Measurements from ENCODE around the gene ZNF555. TPM values are rescaled to one million over a fixed set of nuclear protein-coding genes. Genes with fewer than 3 reads are reported as not detected.

The ZNF555 gene
- total RNA-seq, 3 donors from 2014 or later = 4.6 to 10.7 (median 7.5) TPM

GRCh38 chr19:2807379-2808128 is 33.7 kb upstream of the ZNF555 start:
- no peak overlapping the region for H3K4me3 ChIP-seq
- TF ChIP-seq POLR2A (IDR thresholded peaks at IDR 0.05) = no peak
- no peak for TF ChIP-seq POLR2AphosphoS5 (IDR thresholded peaks at IDR 0.05)
- TF ChIP-seq CTCF (IDR thresholded peaks at IDR 0.05) = no peak
- intact Hi-C loops (cut with DNase I; ENCODE audit: low total_unique reads) = no loop called here
- DNase-seq (ENCODE audit: low spot score in 2 of 2) = no peak
- no peaks in the 10 kb centered on the region for H3K9me3 ChIP-seq
- H3K4me1 ChIP-seq = no peaks in the 10 kb centered on the region
- no peak overlapping the region for H3K27ac ChIP-seq
- no peaks in the 10 kb centered on the region for H3K27me3 ChIP-seq
- H3K36me3 ChIP-seq = no peaks in the 10 kb centered on the region

GRCh38 chr19:2808129-2808941 is 32.9 kb upstream of the ZNF555 start:
- intact Hi-C loops (cut with DNase I; ENCODE audit: low total_unique reads) = no loop called here
- H3K36me3 ChIP-seq = no peaks in the 10 kb centered on the region
- no peaks in the 10 kb centered on the region for H3K9me3 ChIP-seq
- H3K27me3 ChIP-seq = no peaks in the 10 kb centered on the region
- H3K27ac ChIP-seq = no peak overlapping the region
- TF ChIP-seq POLR2A (IDR thresholded peaks at IDR 0.05) = no peak
- no peak for TF ChIP-seq POLR2AphosphoS5 (IDR thresholded peaks at IDR 0.05)
- no peak for TF ChIP-seq CTCF (IDR thresholded peaks at IDR 0.05)
- H3K4me3 ChIP-seq = no peak overlapping the region
- no peak for DNase-seq (ENCODE audit: low spot score in 2 of 2)
- no peaks in the 10 kb centered on the region for H3K4me1 ChIP-seq

GRCh38 chr19:2809387-2810140 is 31.7 kb upstream of the ZNF555 start:
- intact Hi-C loops (cut with DNase I; ENCODE audit: low total_unique reads) = no loop called here
- no peak for DNase-seq (ENCODE audit: low spot score in 2 of 2)
- Histone ChIP-seq H3K4me3 (no peak overlapping the region), H3K9me3 (no peaks in the 10 kb centered on the region), H3K4me1 (no peaks in the 10 kb centered on the region), H3K27ac (no peak overlapping the region), H3K36me3 (no peaks in the 10 kb centered on the region), H3K27me3 (no peaks in the 10 kb centered on the region)
- TF ChIP-seq POLR2A (IDR thresholded peaks at IDR 0.05) (no peak), POLR2AphosphoS5 (IDR thresholded peaks at IDR 0.05) (no peak), CTCF (IDR thresholded peaks at IDR 0.05) (no peak)

GRCh38 chr19:2810141-2811091 is 30.9 kb upstream of the ZNF555 start:
- Histone ChIP-seq H3K4me3 (no peak overlapping the region), H3K4me1 (no peaks in the 10 kb centered on the region), H3K27ac (no peak overlapping the region), H3K27me3 (no peaks in the 10 kb centered on the region), H3K9me3 (no peaks in the 10 kb centered on the region), H3K36me3 (no peaks in the 10 kb centered on the region)
- TF ChIP-seq CTCF (IDR thresholded peaks at IDR 0.05) = no peak
- no peak for TF ChIP-seq POLR2A (IDR thresholded peaks at IDR 0.05)
- TF ChIP-seq POLR2AphosphoS5 (IDR thresholded peaks at IDR 0.05) = no peak
- intact Hi-C loops (cut with DNase I; ENCODE audit: low total_unique reads) = no loop called here
- no peak for DNase-seq (ENCODE audit: low spot score in 2 of 2)
